Measurements from ENCODE around the gene PIGP.

DNA sequence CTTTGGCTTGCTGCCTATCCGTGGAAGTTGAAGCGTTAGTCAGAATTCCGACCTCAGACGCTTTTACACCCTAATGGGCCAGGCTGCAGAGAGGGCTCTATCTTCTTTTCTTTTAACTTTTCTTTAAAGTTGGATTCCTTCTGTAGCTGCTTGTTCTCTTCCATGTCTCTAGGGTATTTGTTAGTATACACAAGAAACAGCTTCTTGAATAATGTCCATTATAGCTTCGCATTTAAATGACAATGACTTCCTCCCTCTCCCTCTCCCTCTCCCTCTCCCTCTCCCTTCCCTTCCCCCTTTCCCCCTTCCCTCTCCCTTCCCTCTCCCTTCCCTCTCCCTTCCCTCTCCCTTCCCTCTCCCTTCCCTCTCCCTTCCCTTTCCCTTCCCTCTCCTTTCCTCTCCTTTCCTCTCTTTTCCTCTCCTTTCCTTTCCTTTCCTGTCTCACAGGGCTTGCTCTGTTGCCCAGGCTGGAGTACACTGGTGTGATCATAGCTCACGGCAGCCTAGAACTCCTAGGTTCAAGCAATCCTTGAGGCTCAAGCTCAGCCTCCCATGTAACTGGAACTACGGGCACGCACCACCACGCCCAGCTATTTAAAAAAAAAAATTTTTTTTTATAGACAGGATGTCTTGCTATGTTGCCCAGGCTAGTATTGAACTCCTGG lies 33.3 kb downstream of the PIGP start:
- TF ChIP-seq RAD21 (CRISPR knock-in tag; IDR thresholded peaks at IDR 0.05) = no peak
- TF ChIP-seq, protein P1, sequence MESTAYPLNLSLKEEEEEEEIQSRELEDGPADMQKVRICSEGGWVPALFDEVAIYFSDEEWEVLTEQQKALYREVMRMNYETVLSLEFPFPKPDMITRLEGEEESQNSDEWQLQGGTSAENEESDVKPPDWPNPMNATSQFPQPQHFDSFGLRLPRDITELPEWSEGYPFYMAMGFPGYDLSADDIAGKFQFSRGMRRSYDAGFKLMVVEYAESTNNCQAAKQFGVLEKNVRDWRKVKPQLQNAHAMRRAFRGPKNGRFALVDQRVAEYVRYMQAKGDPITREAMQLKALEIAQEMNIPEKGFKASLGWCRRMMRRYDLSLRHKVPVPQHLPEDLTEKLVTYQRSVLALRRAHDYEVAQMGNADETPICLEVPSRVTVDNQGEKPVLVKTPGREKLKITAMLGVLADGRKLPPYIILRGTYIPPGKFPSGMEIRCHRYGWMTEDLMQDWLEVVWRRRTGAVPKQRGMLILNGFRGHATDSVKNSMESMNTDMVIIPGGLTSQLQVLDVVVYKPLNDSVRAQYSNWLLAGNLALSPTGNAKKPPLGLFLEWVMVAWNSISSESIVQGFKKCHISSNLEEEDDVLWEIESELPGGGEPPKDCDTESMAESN (CRISPR knock-in tag; conservative IDR thresholded peaks at IDR 0.05) = no peak
- TF ChIP-seq, protein P2, sequence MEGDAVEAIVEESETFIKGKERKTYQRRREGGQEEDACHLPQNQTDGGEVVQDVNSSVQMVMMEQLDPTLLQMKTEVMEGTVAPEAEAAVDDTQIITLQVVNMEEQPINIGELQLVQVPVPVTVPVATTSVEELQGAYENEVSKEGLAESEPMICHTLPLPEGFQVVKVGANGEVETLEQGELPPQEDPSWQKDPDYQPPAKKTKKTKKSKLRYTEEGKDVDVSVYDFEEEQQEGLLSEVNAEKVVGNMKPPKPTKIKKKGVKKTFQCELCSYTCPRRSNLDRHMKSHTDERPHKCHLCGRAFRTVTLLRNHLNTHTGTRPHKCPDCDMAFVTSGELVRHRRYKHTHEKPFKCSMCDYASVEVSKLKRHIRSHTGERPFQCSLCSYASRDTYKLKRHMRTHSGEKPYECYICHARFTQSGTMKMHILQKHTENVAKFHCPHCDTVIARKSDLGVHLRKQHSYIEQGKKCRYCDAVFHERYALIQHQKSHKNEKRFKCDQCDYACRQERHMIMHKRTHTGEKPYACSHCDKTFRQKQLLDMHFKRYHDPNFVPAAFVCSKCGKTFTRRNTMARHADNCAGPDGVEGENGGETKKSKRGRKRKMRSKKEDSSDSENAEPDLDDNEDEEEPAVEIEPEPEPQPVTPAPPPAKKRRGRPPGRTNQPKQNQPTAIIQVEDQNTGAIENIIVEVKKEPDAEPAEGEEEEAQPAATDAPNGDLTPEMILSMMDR (CRISPR knock-in tag; IDR thresholded peaks at IDR 0.05) = no peak
- TF ChIP-seq, protein P3, sequence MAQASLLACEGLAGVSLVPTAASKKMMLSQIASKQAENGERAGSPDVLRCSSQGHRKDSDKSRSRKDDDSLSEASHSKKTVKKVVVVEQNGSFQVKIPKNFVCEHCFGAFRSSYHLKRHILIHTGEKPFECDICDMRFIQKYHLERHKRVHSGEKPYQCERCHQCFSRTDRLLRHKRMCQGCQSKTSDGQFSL (CRISPR knock-in tag; IDR thresholded peaks at IDR 0.05) = no peak
- no peak for TF ChIP-seq MTA1 (CRISPR knock-in tag; IDR thresholded peaks at IDR 0.05; ENCODE audit: borderline replicate concordance)
- TF ChIP-seq, protein P4, sequence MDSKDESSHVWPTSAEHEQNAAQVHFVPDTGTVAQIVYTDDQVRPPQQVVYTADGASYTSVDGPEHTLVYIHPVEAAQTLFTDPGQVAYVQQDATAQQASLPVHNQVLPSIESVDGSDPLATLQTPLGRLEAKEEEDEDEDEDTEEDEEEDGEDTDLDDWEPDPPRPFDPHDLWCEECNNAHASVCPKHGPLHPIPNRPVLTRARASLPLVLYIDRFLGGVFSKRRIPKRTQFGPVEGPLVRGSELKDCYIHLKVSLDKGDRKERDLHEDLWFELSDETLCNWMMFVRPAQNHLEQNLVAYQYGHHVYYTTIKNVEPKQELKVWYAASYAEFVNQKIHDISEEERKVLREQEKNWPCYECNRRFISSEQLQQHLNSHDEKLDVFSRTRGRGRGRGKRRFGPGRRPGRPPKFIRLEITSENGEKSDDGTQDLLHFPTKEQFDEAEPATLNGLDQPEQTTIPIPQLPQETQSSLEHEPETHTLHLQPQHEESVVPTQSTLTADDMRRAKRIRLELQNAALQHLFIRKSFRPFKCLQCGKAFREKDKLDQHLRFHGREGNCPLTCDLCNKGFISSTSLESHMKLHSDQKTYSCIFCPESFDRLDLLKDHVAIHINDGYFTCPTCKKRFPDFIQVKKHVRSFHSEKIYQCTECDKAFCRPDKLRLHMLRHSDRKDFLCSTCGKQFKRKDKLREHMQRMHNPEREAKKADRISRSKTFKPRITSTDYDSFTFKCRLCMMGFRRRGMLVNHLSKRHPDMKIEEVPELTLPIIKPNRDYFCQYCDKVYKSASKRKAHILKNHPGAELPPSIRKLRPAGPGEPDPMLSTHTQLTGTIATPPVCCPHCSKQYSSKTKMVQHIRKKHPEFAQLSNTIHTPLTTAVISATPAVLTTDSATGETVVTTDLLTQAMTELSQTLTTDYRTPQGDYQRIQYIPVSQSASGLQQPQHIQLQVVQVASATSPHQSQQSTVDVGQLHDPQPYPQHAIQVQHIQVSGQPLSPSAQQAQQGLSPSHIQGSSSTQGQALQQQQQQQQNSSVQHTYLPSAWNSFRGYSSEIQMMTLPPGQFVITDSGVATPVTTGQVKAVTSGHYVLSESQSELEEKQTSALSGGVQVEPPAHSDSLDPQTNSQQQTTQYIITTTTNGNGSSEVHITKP (CRISPR knock-in tag; IDR thresholded peaks at IDR 0.05; ENCODE audit: low read depth) = no peak
- no peak for TF ChIP-seq ZKSCAN1 (IDR thresholded peaks at IDR 0.05; ENCODE audit: low read length)
- no peak for TF ChIP-seq CBX5 (CRISPR knock-in tag; IDR thresholded peaks at IDR 0.05; ENCODE audit: borderline replicate concordance)
- TF ChIP-seq JUNB (CRISPR knock-in tag; IDR thresholded peaks at IDR 0.05; ENCODE audit: borderline replicate concordance) = no peak
